ENCODE data around the gene PPP4C.

DNA sequence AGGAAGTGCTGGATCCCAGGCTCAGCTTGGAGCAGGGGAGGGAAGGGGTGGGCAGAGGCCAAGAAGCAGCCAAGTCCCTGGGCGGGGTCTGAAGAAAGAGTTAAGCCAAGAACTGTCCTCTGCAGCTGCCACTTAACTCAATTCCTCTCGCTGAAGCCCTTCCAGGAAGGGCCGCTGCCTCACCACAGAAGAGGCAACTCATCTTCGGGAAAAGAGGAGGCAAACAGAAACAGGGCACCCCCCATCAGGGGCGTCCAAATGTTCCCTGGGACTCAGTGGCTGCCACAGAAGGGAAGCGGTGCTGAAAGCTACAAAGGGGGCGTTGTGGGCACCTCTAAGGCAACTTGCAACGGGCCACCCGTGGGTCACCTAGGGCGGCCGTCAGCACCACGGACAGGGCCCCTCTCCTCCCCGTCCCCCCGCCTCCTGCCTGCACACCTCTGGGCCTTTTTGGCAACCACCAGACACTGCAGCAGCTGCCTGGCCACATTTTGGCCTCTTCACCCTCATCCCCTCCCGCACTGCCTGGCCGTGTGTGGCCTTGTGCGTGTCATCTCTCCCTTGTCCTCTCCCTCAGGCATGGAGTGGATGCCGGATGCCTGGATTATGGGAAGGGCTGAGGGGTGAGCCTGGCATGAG is 47.2 kb upstream of the PPP4C start:
- TF ChIP-seq SUZ12 (IDR thresholded peaks at IDR 0.05; ENCODE audit: extremely low read depth, insufficient read depth, insufficient read length) (no peak), ZNF274 (IDR thresholded peaks at IDR 0.05; ENCODE audit: low read depth, low read length) (no peak)
